Liver (tissue), 9 donors: Measurements from ENCODE around the gene ATP13A2. TPM values are rescaled to one million over a fixed set of nuclear protein-coding genes. Genes with fewer than 3 reads are reported as not detected.

ENCODE experiments used
- DNase-seq: peaks from one replicate; pipeline ENCODE4 v3.0.0-alpha.2; 2017; ENCODE audit warnings: low spot score
- H3K27ac ChIP-seq, 2 donors: one replicate each; pipeline ENCODE4 v1.7.0; 2013; ENCODE audit warnings: inconsistent platforms in 2 of 2, low read length in 2 of 2, control low read depth in 1 of 2, low read depth in 1 of 2, mild to moderate bottlenecking in 1 of 2
- H3K27me3 ChIP-seq, 4 donors: one replicate each; pipeline versions ENCODE4 v1.6.1 to v1.7.0; 2013; ENCODE audit warnings: low read length in 3 of 4, inconsistent platforms in 1 of 4, mild to moderate bottlenecking in 1 of 4, moderate library complexity in 1 of 4; ENCODE audit not compliant: control insufficient read depth in 4 of 4, insufficient read depth in 4 of 4
- H3K36me3 ChIP-seq, 4 donors: one replicate each; pipeline versions ENCODE4 v1.6.1 to v1.7.0; 2013; ENCODE audit warnings: low read length in 3 of 4, mild to moderate bottlenecking in 3 of 4, low read depth in 1 of 4, moderate library complexity in 1 of 4; ENCODE audit not compliant: control insufficient read depth in 4 of 4, insufficient read depth in 3 of 4
- H3K4me1 ChIP-seq, 4 donors: one replicate each; pipeline versions ENCODE4 v1.6.1 to v1.7.0; 2013; ENCODE audit warnings: low read length in 3 of 4, mild to moderate bottlenecking in 3 of 4, moderate library complexity in 1 of 4; ENCODE audit not compliant: control insufficient read depth in 4 of 4, insufficient read depth in 4 of 4
- H3K4me3 ChIP-seq, 3 donors: one replicate each; pipeline versions ENCODE4 v1.6.1 to v1.7.0; 2013; ENCODE audit warnings: low read length in 3 of 3, control low read depth in 1 of 3, low read depth in 1 of 3, mild to moderate bottlenecking in 1 of 3
- H3K9ac ChIP-seq, 2 donors: one replicate each; pipeline ENCODE4 v1.7.0; 2013; ENCODE audit warnings: low read length in 2 of 2, mild to moderate bottlenecking in 2 of 2, moderate library complexity in 2 of 2, control low read depth in 1 of 2, low read depth in 1 of 2
- H3K9me3 ChIP-seq, 4 donors: one replicate each; pipeline versions ENCODE4 v1.6.1 to v1.7.0; 2013; ENCODE audit warnings: low read length in 3 of 4; ENCODE audit not compliant: control insufficient read depth in 4 of 4
- ATF3 ChIP-seq: IDR thresholded peaks from 2 replicates; pipeline ENCODE4 v1.6.1; 2016; ENCODE audit warnings: antibody characterized with exemption
- CTCF ChIP-seq: fragments of 150-350 bp; IDR thresholded peaks from 2 replicates; pipeline ENCODE4 v1.5.1; 2017; ENCODE audit warnings: improper control_type of control experiment, low read depth, low read length; ENCODE audit not compliant: missing input control
- EGR1 ChIP-seq, 2 donors: IDR thresholded peaks; 2 replicates each; pipeline ENCODE4 v1.6.1; 2016 to 2018; ENCODE audit warnings: antibody characterized with exemption in 2 of 2, low read depth in 2 of 2
- FOXA1 ChIP-seq: IDR thresholded peaks from 2 replicates; pipeline ENCODE4 v1.6.1; 2016; ENCODE audit warnings: antibody characterized with exemption
- FOXA2 ChIP-seq: IDR thresholded peaks from 2 replicates; pipeline ENCODE4 v1.6.1; 2016; ENCODE audit warnings: antibody characterized with exemption
- HNF4A ChIP-seq, 2 donors: conservative IDR thresholded peaks; 2 replicates each; pipeline ENCODE4 v1.6.1; 2016; ENCODE audit warnings: antibody characterized with exemption in 2 of 2, mild to moderate bottlenecking in 2 of 2
- JUND ChIP-seq, 2 donors: IDR thresholded peaks; 2 replicates each; pipeline ENCODE4 v1.6.1; 2016; ENCODE audit warnings: antibody characterized with exemption in 2 of 2
- MAX ChIP-seq: IDR thresholded peaks from 2 replicates; pipeline ENCODE4 v1.6.1; 2016; ENCODE audit warnings: antibody characterized with exemption
- REST ChIP-seq: IDR thresholded peaks from 2 replicates; pipeline ENCODE4 v1.6.1; 2016; ENCODE audit warnings: antibody characterized with exemption, mild to moderate bottlenecking
- TAF1 ChIP-seq: conservative IDR thresholded peaks from 2 replicates; pipeline ENCODE4 v1.6.1; 2016; ENCODE audit warnings: antibody characterized with exemption, mild to moderate bottlenecking
- ZBTB33 ChIP-seq: IDR thresholded peaks from 2 replicates; pipeline ENCODE4 v1.6.1; 2016; ENCODE audit warnings: antibody characterized with exemption
- WGBS: extraction: QIAGEN DNeasy Blood & Tissue Kit; methylation state at CpG from one replicate; pipeline ENCODE4 v1.1.7; 2013; 5-methylcytosine and 5-hydroxymethylcytosine counted together
- polyA plus RNA-seq, 2 donors: library from polyadenylated mRNA; stranded (reverse) in 1 of 2; unstranded in 1 of 2; fragments of 200-250 nt in 1 of 2; fragments of >200 nt in 1 of 2; fragmentation: Nextera tagmentation in 1 of 2; extraction: Ambion mirVana in 1 of 2; gene quantifications; one replicate each; pipeline versions ENCODE4 v1.2.1 to v1.2.3, GENCODE V29; 2013 to 2015
- total RNA-seq, 2 donors: library from RNA; depleted of rRNA; stranded (reverse); fragments of >200 nt; gene quantifications; one replicate each; pipeline ENCODE4 v1.2.3, GENCODE V29; 2014
- donor health status: healthy.
- donor health status: healthy.
- donor health status: healthy.
- donor health status: healthy.
- donor health status: healthy.

Gene ATP13A2
- total and polyA plus RNA-seq, 4 donors = 2.4 to 12.2 (median 8.1) TPM

GRCh38 chr1:16969651-16970050 lies 42.1 kb downstream of the ATP13A2 start:
- WGBS = 95% methylated on average over 12 of the region's 12 CpGs
- H3K36me3 ChIP-seq = peaks cover 0 to 3% (median 2%) of the 10 kb centered on the region in 4 donors
- H3K27ac ChIP-seq = no peak overlapping the region

GRCh38 chr1:16969057-16969611 lies 42.6 kb downstream of the ATP13A2 start:
- Histone ChIP-seq H3K9me3 (no peaks in the 10 kb centered on the region), H3K9ac (no peak overlapping the region), H3K27ac (no peak overlapping the region), H3K36me3 (peaks cover 0 to 3% (median 2%) of the 10 kb centered on the region in 4 donors), H3K4me1 (no peaks in the 10 kb centered on the region), H3K4me3 (no peak overlapping the region), H3K27me3 (no peaks in the 10 kb centered on the region)
- no peak for DNase-seq
- WGBS = 94% methylated on average over 14 of the region's 14 CpGs
- no peak for TF ChIP-seq ATF3
- no peak for TF ChIP-seq JUND (IDR thresholded peaks at IDR 0.05)
- no peak for TF ChIP-seq CTCF
- TF ChIP-seq MAX = no peak

More at GRCh38 chr1:16969651-16970050, 42.1 kb downstream of the ATP13A2 start:
- H3K4me3 ChIP-seq = no peak overlapping the region
- H3K9ac ChIP-seq = no peak overlapping the region
- no peaks in the 10 kb centered on the region for H3K9me3 ChIP-seq
- no peaks in the 10 kb centered on the region for H3K4me1 ChIP-seq
- no peak for DNase-seq
- no peaks in the 10 kb centered on the region for H3K27me3 ChIP-seq
- TF ChIP-seq ZBTB33 (no peak), FOXA2 (no peak), ATF3 (no peak), REST (no peak), TAF1 (no peak), HNF4A (conservative IDR thresholded peaks at IDR 0.05) (no peak), MAX (no peak), FOXA1 (no peak), EGR1 (IDR thresholded peaks at IDR 0.05; ENCODE audit: low read depth in 2 of 2) (no peak)
